Neural progenitor cell (in vitro differentiated cells): ENCODE results near the gene TBX22. TPM values are rescaled to one million over a fixed set of nuclear protein-coding genes. Genes with fewer than 3 reads are reported as not detected.

Experiments
- DNase-seq: peaks from one replicate; pipeline ENCODE4 v3.0.0-alpha.2; 2016; ENCODE audit warnings: low spot score
- H2AFZ ChIP-seq: fragments of 200-600 bp; sonication (generic); replicated peaks from 2 replicates; pipeline ENCODE4 v1.6.1; 2016; ENCODE audit warnings: antibody characterized with exemption
- H3F3A ChIP-seq: fragments of 200-600 bp; sonication (generic); 2 replicates; pipeline ENCODE4 v1.6.1; 2016; ENCODE audit warnings: antibody characterized with exemption, low read depth
- H3K27ac ChIP-seq: fragments of 200-600 bp; sonication (generic); 2 replicates; pipeline ENCODE4 v1.5.1; 2016; ENCODE audit warnings: mild to moderate bottlenecking
- H3K27me3 ChIP-seq: fragments of 200-600 bp; sonication (generic); 2 replicates; pipeline ENCODE4 v1.6.1; 2016; ENCODE audit warnings: mild to moderate bottlenecking, moderate library complexity
- H3K36me3 ChIP-seq: fragments of 200-600 bp; sonication (generic); 2 replicates; pipeline ENCODE4 v1.5.1; 2016
- H3K4me1 ChIP-seq: fragments of 200-600 bp; sonication (generic); 2 replicates; pipeline ENCODE4 v1.6.1; 2016; ENCODE audit warnings: mixed run types
- H3K4me2 ChIP-seq: fragments of 200-600 bp; sonication (generic); 2 replicates; pipeline ENCODE4 v1.6.1; 2016
- H3K4me3 ChIP-seq: fragments of 200-600 bp; sonication (generic); 2 replicates; pipeline ENCODE4 v1.5.1; 2016
- H3K79me2 ChIP-seq: fragments of 200-600 bp; sonication (generic); 2 replicates; pipeline ENCODE4 v1.6.1; 2016; ENCODE audit warnings: low read depth
- H3K9ac ChIP-seq: fragments of 200-600 bp; sonication (generic); 2 replicates; pipeline ENCODE4 v1.6.1; 2016
- H3K9me3 ChIP-seq: fragments of 200-600 bp; sonication (generic); 2 replicates; pipeline ENCODE4 v1.5.1; 2016; ENCODE audit warnings: low read depth
- H4K20me1 ChIP-seq: fragments of 200-600 bp; sonication (generic); 2 replicates; pipeline ENCODE4 v1.6.1; 2016; ENCODE audit warnings: low read depth
- H3K27ac Mint-ChIP-seq: 3 replicates; pipeline ENCODE4 v1.8.0; 2021; ENCODE audit warnings: mixed read lengths
- H3K27me3 Mint-ChIP-seq: 2 replicates; pipeline ENCODE4 v1.8.0; 2022; ENCODE audit warnings: low read depth, mild to moderate bottlenecking, inconsistent platforms, moderate library complexity, mixed read lengths; ENCODE audit not compliant: insufficient read depth
- H3K36me3 Mint-ChIP-seq: 3 replicates; pipeline ENCODE4 v1.8.0; 2021; ENCODE audit warnings: mixed read lengths
- H3K4me1 Mint-ChIP-seq: 3 replicates; pipeline ENCODE4 v1.8.0; 2021; ENCODE audit warnings: mixed read lengths
- H3K4me3 Mint-ChIP-seq: 3 replicates; pipeline ENCODE4 v1.8.0; 2021; ENCODE audit warnings: mild to moderate bottlenecking, moderate library complexity, mixed read lengths
- H3K9me3 Mint-ChIP-seq: 3 replicates; pipeline ENCODE4 v1.8.0; 2020; ENCODE audit warnings: mixed read lengths
- CTCF ChIP-seq: fragments of 200-600 bp; sonication (generic); IDR thresholded peaks from 2 replicates; pipeline ENCODE4 v1.5.1; 2017; ENCODE audit warnings: antibody characterized with exemption, mild to moderate bottlenecking
- EZH2 ChIP-seq: fragments of 200-600 bp; sonication (generic); IDR thresholded peaks from 2 replicates; pipeline ENCODE4 v1.6.1; 2017; ENCODE audit warnings: antibody characterized with exemption, mild to moderate bottlenecking, moderate library complexity
- EZH2phosphoT487 ChIP-seq: fragments of 200-600 bp; sonication (generic); IDR thresholded peaks from 2 replicates; pipeline ENCODE4 v1.6.1; 2017; ENCODE audit warnings: antibody characterized with exemption
- total RNA-seq: library from RNA; depleted of rRNA; stranded (reverse); fragments of >200 nt; gene quantifications from 2 replicates; pipeline ENCODE4 v1.2.3, GENCODE V29; 2015; ENCODE audit warnings: low replicate concordance

The TBX22 gene
- 0.53 and 1.0 TPM in 2 replicates for total RNA-seq

- no peaks in the 10 kb centered on the region for H3K27me3 ChIP-seq
- H3K27ac ChIP-seq, result no peak within 1 kb of the TSS
- H3K9me3 Mint-ChIP-seq, result peaks cover 2% of the 10 kb centered on the region
- no peak within 1 kb of the TSS for H3K4me3 Mint-ChIP-seq
- DNase-seq, result no peak
- H3K9me3 ChIP-seq, result no peaks in the 10 kb centered on the region
- no peaks in the 10 kb centered on the region for H3K36me3 ChIP-seq
- no peaks in the 10 kb centered on the region for H3K4me1 ChIP-seq
- no peaks in the 10 kb centered on the region for H4K20me1 ChIP-seq
- no peak within 1 kb of the TSS for H2AFZ ChIP-seq
- no peak within 1 kb of the TSS for H3K9ac ChIP-seq
- H3F3A ChIP-seq, result no peaks in the 10 kb centered on the region
- H3K27me3 Mint-ChIP-seq, result no peaks in the 10 kb centered on the region
- no peak for TF ChIP-seq EZH2
- TF ChIP-seq EZH2phosphoT487, result no peak
- no peak for TF ChIP-seq CTCF
- no peak within 1 kb of the TSS for H3K4me2 ChIP-seq
- no peak within 1 kb of the TSS for H3K27ac Mint-ChIP-seq
- H3K79me2 ChIP-seq, result no peaks in the 10 kb centered on the region
- no peaks in the 10 kb centered on the region for H3K36me3 Mint-ChIP-seq
- H3K4me3 ChIP-seq, result no peak within 1 kb of the TSS
- no peaks in the 10 kb centered on the region for H3K4me1 Mint-ChIP-seq
These were observed at the start of gene TBX22 for GRCh38 chrX:80014141-80014940. TSS of gene TBX22 (plus strand) at chrX:80014753. CDS start at chrX:80022270, 7,517 bp downstream.

GRCh38 chrX:79975605-79976004 lies 38.9 kb upstream of the TBX22 start:
- H3K4me3 ChIP-seq, result no peak overlapping the region

GRCh38 chrX:80004458-80004857 lies 10.1 kb upstream of the TBX22 start:
- H3K9me3 Mint-ChIP-seq, result no peaks in the 10 kb centered on the region
- Histone ChIP-seq H3K27ac (no peak overlapping the region), H3K27me3 (no peaks in the 10 kb centered on the region), H3K4me3 (no peak overlapping the region), H4K20me1 (no peaks in the 10 kb centered on the region), H3K9ac (no peak overlapping the region), H3K79me2 (no peaks in the 10 kb centered on the region), H3K4me1 (no peaks in the 10 kb centered on the region), H3K9me3 (peaks cover 4% of the 10 kb centered on the region), H2AFZ (no peak overlapping the region), H3K4me2 (no peak overlapping the region), H3F3A (no peaks in the 10 kb centered on the region), H3K36me3 (no peaks in the 10 kb centered on the region)
- H3K4me3 Mint-ChIP-seq, result no peak overlapping the region
- H3K27ac Mint-ChIP-seq, result no peak overlapping the region
- DNase-seq, result no peak
- H3K36me3 Mint-ChIP-seq, result no peaks in the 10 kb centered on the region
- no peaks in the 10 kb centered on the region for H3K27me3 Mint-ChIP-seq
- TF ChIP-seq EZH2 (no peak), CTCF (no peak), EZH2phosphoT487 (no peak)
- no peaks in the 10 kb centered on the region for H3K4me1 Mint-ChIP-seq

More at GRCh38 chrX:79975605-79976004, 38.9 kb upstream of the TBX22 start:
- no peaks in the 10 kb centered on the region for H3K36me3 Mint-ChIP-seq
- H4K20me1 ChIP-seq, result no peaks in the 10 kb centered on the region
- no peaks in the 10 kb centered on the region for H3K27me3 Mint-ChIP-seq
- peaks cover 2% of the 10 kb centered on the region for H3K9me3 Mint-ChIP-seq
- H3K4me2 ChIP-seq, result no peak overlapping the region
- no peak overlapping the region for H3K9ac ChIP-seq
- no peaks in the 10 kb centered on the region for H3K4me1 ChIP-seq
- H3K4me3 Mint-ChIP-seq, result no peak overlapping the region
- DNase-seq, result no peak
- H3F3A ChIP-seq, result no peaks in the 10 kb centered on the region
- H3K4me1 Mint-ChIP-seq, result no peaks in the 10 kb centered on the region
- H2AFZ ChIP-seq, result no peak overlapping the region
- no peaks in the 10 kb centered on the region for H3K79me2 ChIP-seq
- peaks cover 14% of the 10 kb centered on the region for H3K9me3 ChIP-seq
- TF ChIP-seq EZH2 (no peak), EZH2phosphoT487 (no peak), CTCF (no peak)
- H3K27ac ChIP-seq, result no peak overlapping the region
- no peaks in the 10 kb centered on the region for H3K36me3 ChIP-seq
- no peak overlapping the region for H3K27ac Mint-ChIP-seq
- H3K27me3 ChIP-seq, result no peaks in the 10 kb centered on the region
